Activated T-cell treated with anti-CD3 and anti-CD28 coated beads, Interleukin-2, amount 50 U/mL, for 24 hours (primary cell): ENCODE measurements around the gene DLG2.

Experiments
- DNase-seq: peaks from one replicate; pipeline ENCODE4 v3.0.0-alpha.2; 2020
- H3K27ac Mint-ChIP-seq: 2 replicates; pipeline ENCODE4 v1.8.0; 2020; ENCODE audit warnings: mild to moderate bottlenecking, mixed read lengths
- H3K27me3 Mint-ChIP-seq: 2 replicates; pipeline ENCODE4 v1.8.0; 2020; ENCODE audit warnings: mixed read lengths
- H3K36me3 Mint-ChIP-seq: 2 replicates; pipeline ENCODE4 v1.8.0; 2020; ENCODE audit warnings: low read depth, mixed read lengths
- H3K4me1 Mint-ChIP-seq: 2 replicates; pipeline ENCODE4 v1.8.0; 2020; ENCODE audit warnings: low read depth, mixed read lengths
- H3K4me3 Mint-ChIP-seq: 2 replicates; pipeline ENCODE4 v1.8.0; 2020; ENCODE audit warnings: mild to moderate bottlenecking, moderate library complexity, mixed read lengths
- H3K9me3 Mint-ChIP-seq: 2 replicates; pipeline ENCODE4 v1.8.0; 2020; ENCODE audit warnings: mixed read lengths

The DLG2 gene

DNA sequence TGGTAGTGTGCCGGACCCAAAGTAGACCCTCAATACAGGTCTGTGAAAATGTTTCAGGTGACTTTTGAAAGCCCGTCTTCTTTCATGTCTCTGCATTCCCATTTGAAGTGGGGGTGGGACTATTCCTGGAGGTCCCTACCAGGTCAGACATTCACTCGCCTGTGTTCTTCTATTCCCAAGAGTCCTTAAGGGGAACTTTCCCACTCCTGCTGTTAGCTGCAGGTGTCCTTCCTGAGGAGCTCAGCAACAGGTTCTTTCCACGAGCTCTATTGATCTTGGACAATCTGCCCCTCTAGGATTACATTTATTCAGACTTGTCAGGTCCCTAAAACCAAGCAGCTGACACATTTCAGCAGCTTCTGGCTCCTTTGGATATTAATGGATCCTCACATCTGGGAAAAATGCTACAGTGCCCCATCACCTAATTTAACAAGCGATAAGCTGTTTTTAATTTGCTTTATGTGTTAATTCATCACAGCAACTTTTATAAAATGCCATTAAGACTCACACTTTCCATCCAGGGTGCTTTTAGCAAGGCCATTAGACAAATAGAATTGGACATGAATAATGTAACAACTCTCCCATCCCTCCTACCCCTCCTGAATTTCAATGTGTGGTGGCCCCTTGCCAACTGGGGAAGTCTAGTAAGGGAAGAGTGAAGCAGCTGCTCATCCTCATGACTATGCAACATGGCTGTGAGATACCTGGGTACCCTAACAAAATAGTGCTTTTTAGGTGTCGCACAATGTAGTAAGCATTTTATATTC, 2081.5 kb downstream of the DLG2 start:
- Mint-ChIP-seq H3K36me3 (no peaks in the 10 kb centered on the region), H3K27ac (no peak overlapping the region), H3K4me3 (no peak overlapping the region), H3K27me3 (no peaks in the 10 kb centered on the region), H3K9me3 (no peaks in the 10 kb centered on the region), H3K4me1 (peaks cover 5% of the 10 kb centered on the region)
- no peak for DNase-seq

DNA sequence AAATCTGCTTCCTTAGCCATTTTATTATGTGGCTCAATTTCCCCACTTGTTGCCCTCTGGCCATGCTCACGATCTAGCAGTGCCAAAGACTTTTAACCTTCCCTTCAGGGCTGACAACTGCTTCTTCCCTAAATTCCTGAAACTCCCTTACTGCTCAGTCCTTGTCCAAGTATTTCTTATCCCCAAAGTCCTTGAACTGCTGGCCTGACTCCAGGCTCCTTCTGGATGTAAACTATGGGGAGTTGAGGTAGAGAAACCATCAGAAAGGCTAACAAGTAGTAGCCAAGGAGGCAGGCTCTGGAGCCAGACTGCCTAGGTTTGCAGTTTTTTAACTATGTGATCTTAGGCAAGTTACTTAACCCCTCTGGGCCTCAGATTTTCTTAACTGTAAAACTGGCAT, 2082.3 kb downstream of the DLG2 start:
- Mint-ChIP-seq H3K27me3 (no peaks in the 10 kb centered on the region), H3K36me3 (no peaks in the 10 kb centered on the region), H3K4me1 (peaks cover 5% of the 10 kb centered on the region), H3K4me3 (no peak overlapping the region), H3K9me3 (no peaks in the 10 kb centered on the region), H3K27ac (no peak overlapping the region)
- DNase-seq, result no peak

DNA sequence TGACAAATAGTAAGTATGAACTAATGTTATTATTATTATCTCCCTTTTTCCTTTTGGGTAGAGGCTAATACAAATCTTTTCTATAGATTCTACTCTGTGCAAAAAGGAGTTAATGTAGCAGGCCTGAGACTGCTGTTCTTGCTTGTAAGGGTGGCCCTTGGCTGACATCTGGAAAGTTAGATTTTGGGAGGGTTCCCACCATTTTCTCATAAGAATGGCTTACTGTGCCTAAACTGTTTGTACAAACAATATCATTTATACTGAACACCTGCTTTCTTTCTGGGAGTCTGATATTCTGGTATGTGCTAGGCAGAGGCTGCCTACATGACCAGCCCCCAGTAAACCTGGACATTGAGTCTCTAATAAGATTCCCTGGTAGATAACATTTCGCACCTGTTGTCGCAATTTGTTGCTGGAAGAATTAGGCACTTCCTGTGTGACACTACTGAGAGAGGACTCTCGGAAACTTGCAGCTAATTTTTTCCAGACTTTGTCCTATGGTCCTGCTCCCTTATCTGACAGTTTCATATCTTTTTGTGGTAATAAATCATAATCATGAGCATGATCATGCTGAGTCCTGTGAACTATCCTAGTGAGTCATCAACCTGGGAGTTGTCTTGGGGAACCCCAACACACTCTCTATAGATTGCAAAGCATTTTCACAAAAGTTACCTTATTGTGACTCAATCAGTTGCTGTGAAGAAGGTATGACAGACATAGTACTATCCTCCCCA, 2083.3 kb downstream of the DLG2 start:
- Mint-ChIP-seq H3K4me3 (no peak overlapping the region), H3K9me3 (no peaks in the 10 kb centered on the region), H3K4me1 (peaks cover 5% of the 10 kb centered on the region), H3K36me3 (no peaks in the 10 kb centered on the region), H3K27me3 (no peaks in the 10 kb centered on the region), H3K27ac (no peak overlapping the region)
- DNase-seq, result no peak

DNA sequence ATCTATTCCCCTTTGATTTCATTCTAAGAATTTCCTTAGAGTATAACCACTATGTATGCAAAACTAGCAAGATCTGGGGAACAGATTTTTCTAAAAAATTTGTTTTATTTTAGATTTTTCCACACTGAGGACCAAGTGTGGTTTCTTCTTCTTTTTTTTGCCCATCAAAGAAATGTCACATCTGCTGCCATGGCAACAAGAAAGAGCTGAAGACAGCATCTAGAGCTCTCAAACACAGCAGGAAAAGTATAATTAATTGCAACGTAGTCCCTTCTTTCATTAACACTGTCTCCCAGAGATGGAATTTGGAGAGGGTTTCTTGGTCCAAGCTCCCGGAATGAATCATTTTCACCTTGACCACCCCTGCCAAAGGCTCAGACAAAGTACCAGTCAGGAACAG, 2084.3 kb downstream of the DLG2 start:
- no peak overlapping the region for H3K4me3 Mint-ChIP-seq
- H3K4me1 Mint-ChIP-seq, result peaks cover 5% of the 10 kb centered on the region
- H3K27me3 Mint-ChIP-seq, result no peaks in the 10 kb centered on the region
- DNase-seq, result no peak
- no peaks in the 10 kb centered on the region for H3K9me3 Mint-ChIP-seq
- no peak overlapping the region for H3K27ac Mint-ChIP-seq
- no peaks in the 10 kb centered on the region for H3K36me3 Mint-ChIP-seq

DNA sequence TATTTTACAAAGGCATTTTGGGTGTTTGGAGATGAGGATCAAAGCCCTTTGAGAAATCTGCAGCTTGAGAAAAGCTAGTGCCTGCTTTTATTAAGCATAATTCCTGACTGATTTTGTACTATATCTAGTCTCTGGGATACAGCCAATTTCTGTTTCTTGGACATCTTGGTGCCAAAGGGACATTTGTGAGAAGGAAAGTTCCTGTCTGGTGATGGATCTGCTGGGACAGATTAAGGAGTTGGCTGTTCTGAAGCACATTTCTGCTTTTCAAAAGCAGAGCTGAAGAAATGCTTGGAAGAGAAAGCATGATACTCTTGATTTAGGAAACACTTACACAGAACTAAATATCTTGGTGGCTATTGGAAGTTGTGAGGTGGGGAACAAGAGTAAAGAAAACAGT, 2086.4 kb downstream of the DLG2 start:
- Mint-ChIP-seq H3K4me3 (no peak overlapping the region), H3K4me1 (peaks cover 5% of the 10 kb centered on the region), H3K27ac (no peak overlapping the region), H3K9me3 (no peaks in the 10 kb centered on the region), H3K36me3 (no peaks in the 10 kb centered on the region), H3K27me3 (no peaks in the 10 kb centered on the region)
- DNase-seq, result no peak

DNA sequence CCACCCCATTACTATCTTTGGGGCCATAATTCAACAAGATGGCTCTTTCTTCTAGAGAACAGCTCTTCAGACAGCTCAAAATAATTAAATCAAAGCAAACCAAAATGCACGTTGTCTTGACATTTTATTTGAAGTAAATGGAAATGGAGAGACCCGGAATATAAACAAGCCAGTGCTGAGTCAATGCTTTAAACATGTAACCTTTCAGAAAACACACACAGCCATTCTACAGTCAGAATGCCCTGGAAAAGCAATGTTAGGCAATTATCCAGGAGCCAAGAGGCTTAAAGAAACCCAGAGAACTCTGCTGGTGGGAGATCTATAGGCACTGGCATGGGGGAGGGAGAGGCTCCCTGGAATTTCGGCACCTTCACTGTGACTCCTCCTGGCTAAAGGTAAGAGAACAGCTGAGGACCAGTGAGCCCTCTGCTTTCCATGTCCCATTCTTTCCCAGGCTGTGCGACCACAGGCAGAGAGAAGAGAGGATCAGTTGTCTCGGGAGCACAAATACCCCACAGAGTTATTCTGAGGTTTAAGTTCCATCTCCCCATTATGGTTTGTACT, 2086.9 kb downstream of the DLG2 start:
- Mint-ChIP-seq H3K4me3 (no peak overlapping the region), H3K4me1 (peaks cover 5% of the 10 kb centered on the region), H3K9me3 (no peaks in the 10 kb centered on the region), H3K36me3 (no peaks in the 10 kb centered on the region), H3K27ac (no peak overlapping the region), H3K27me3 (no peaks in the 10 kb centered on the region)
- DNase-seq, result no peak

DNA sequence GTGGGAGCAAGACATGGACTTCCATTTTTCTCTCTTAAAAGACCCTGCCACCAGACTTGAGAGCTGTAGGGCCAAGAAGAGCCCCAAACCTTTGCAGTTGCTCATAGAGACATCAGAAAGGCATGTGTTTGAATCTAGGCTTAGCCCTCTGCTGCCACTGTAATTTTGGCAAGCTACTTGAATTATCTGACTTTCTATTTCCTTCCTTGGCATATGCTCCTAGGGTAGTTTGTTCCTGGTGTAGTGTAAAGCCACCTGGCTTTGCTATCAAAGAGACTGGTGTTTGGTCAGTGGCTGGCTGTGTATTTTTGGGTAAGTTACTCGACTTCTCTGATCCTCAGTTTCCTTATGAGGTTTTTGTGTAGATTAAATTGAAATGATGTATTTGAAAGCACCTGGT, 2088.9 kb downstream of the DLG2 start:
- DNase-seq, result no peak
- H3K4me3 Mint-ChIP-seq, result no peak overlapping the region
- no peaks in the 10 kb centered on the region for H3K4me1 Mint-ChIP-seq
- H3K27ac Mint-ChIP-seq, result no peak overlapping the region
- H3K9me3 Mint-ChIP-seq, result no peaks in the 10 kb centered on the region
- no peaks in the 10 kb centered on the region for H3K36me3 Mint-ChIP-seq
- H3K27me3 Mint-ChIP-seq, result no peaks in the 10 kb centered on the region

DNA sequence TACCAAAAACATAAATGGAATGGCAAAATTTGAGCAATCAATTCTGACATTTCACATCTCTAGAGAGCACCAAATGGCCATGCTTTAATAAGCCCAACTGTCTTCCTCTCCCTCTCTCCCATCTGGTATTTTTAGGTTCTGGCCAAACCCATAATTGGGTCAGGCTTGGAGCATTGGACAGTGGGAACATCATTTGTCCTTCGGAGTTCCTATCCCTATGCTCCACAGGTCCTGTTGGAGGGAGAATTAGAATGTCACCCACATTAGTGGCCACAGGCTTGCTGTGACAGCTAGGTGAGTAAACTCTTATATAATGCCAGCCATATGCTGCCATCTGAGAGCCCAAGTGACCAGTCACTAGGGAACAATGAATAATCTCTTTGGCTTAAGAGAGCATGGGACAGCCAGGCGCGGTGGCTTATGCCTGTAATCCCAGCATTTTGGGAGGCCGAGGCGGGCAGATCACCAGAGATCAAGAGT, 2090.0 kb downstream of the DLG2 start:
- H3K4me3 Mint-ChIP-seq, result no peak overlapping the region
- no peaks in the 10 kb centered on the region for H3K9me3 Mint-ChIP-seq
- no peaks in the 10 kb centered on the region for H3K36me3 Mint-ChIP-seq
- DNase-seq, result no peak
- no peaks in the 10 kb centered on the region for H3K4me1 Mint-ChIP-seq
- no peak overlapping the region for H3K27ac Mint-ChIP-seq
- H3K27me3 Mint-ChIP-seq, result no peaks in the 10 kb centered on the region

DNA sequence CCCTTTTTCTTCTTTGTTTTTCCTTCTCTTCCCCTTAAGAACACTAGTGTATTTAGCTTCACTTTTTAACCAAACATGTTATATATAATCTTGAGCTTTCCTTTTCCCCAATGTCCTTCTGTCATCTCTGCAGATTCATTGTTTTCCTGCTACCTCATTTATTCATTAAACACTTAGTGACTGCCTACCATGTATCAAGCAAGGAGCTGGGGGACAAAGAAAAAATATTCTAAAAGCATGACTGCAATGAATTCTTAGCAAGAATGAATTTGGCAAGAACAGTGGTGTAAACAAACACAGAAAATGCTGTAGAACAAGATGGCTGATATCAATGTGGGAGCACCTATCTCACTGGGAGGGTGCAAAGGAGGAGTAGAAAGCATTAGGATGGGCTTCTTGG, 2094.0 kb downstream of the DLG2 start:
- H3K4me1 Mint-ChIP-seq, result no peaks in the 10 kb centered on the region
- H3K9me3 Mint-ChIP-seq, result no peaks in the 10 kb centered on the region
- H3K27me3 Mint-ChIP-seq, result no peaks in the 10 kb centered on the region
- H3K4me3 Mint-ChIP-seq, result no peak overlapping the region
- no peak overlapping the region for H3K27ac Mint-ChIP-seq
- no peaks in the 10 kb centered on the region for H3K36me3 Mint-ChIP-seq
- DNase-seq, result no peak

DNA sequence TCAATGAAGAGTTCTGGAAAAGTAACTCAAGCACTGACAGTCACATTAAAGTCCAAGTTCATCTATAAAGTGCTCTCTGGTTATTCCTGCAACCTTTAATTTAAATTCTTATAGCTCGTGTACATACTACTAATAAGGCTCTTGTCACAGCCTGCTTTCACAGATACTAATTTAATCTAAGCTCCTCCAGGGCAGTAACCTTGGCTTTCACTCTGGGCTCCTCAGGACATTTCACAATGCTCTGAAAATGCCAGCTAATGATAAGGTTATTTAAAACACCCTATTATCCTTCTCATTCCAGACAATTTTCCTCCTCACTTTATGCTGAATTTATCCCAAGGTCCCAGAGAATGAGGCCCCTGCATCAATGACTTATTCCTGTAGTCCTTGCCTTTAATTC, 2098.3 kb downstream of the DLG2 start:
- H3K27me3 Mint-ChIP-seq, result peaks cover 4% of the 10 kb centered on the region
- no peak for DNase-seq
- no peaks in the 10 kb centered on the region for H3K9me3 Mint-ChIP-seq
- H3K4me1 Mint-ChIP-seq, result no peaks in the 10 kb centered on the region
- H3K27ac Mint-ChIP-seq, result no peak overlapping the region
- H3K36me3 Mint-ChIP-seq, result no peaks in the 10 kb centered on the region
- H3K4me3 Mint-ChIP-seq, result no peak overlapping the region

DNA sequence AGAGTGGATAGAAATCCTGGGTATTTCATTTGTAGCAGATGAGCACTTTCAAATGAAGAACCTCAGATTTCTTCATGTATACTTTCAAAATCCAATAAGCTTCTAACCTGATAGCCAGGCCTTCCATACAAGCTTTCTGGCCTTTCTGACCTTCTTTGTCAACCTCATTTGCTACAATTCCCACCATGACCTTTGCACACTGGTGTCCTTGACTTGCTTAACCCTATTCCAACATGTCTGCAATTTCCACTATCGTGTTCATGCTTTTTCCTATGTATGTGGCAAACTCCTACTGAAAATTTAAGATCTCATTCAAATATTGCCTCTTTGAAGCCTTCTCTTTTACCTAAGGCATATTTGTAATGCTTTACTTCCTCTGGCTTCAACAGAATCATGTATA, 2098.9 kb downstream of the DLG2 start:
- H3K27ac Mint-ChIP-seq, result no peak overlapping the region
- DNase-seq, result no peak
- H3K9me3 Mint-ChIP-seq, result no peaks in the 10 kb centered on the region
- no peaks in the 10 kb centered on the region for H3K36me3 Mint-ChIP-seq
- H3K4me1 Mint-ChIP-seq, result no peaks in the 10 kb centered on the region
- peaks cover 4% of the 10 kb centered on the region for H3K27me3 Mint-ChIP-seq
- H3K4me3 Mint-ChIP-seq, result no peak overlapping the region

DNA sequence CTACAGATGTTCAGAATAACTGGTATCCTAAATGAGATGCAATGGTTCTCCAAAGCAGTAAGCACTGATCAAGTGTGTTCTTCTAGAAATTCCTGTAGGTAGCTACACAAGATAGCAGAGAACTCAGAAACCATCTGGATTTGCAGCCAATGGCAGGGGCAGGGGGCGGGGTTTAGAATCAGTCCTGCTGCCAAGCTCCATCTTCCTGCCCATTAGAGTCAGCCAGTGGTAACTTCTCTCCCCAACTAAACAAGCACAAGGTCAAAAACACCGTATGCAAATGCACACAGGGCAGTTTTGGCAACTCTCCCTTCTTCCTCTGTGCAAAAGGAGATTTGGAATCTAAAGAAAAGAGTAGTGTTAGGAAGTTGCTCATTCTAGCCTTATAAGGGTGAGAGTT, 2103.5 kb downstream of the DLG2 start:
- Mint-ChIP-seq H3K27ac (no peak overlapping the region), H3K4me1 (no peaks in the 10 kb centered on the region), H3K36me3 (no peaks in the 10 kb centered on the region), H3K9me3 (no peaks in the 10 kb centered on the region), H3K4me3 (no peak overlapping the region), H3K27me3 (peaks cover 4% of the 10 kb centered on the region)
- no peak for DNase-seq

DNA sequence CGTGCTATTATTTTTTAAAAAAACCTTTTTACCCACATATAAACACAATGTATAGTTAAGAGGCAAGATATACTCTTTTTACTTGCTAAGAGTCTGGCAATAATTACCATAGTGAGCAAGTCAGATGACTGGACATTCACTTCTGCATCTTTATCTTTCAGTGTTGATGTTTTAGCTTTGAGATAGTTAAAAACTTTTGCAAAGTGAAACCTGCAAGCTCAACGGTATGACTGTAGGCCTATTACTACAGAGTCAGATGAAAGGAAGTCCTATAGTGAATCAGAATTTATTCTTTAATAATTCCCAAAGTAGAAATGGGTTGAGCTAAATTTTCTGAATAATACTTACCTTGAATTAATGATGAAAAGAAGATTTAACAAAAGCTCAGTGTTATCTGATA, 2104.2 kb downstream of the DLG2 start:
- no peak for DNase-seq
- Mint-ChIP-seq H3K9me3 (no peaks in the 10 kb centered on the region), H3K27me3 (peaks cover 4% of the 10 kb centered on the region), H3K27ac (no peak overlapping the region), H3K36me3 (no peaks in the 10 kb centered on the region), H3K4me3 (no peak overlapping the region), H3K4me1 (no peaks in the 10 kb centered on the region)

DNA sequence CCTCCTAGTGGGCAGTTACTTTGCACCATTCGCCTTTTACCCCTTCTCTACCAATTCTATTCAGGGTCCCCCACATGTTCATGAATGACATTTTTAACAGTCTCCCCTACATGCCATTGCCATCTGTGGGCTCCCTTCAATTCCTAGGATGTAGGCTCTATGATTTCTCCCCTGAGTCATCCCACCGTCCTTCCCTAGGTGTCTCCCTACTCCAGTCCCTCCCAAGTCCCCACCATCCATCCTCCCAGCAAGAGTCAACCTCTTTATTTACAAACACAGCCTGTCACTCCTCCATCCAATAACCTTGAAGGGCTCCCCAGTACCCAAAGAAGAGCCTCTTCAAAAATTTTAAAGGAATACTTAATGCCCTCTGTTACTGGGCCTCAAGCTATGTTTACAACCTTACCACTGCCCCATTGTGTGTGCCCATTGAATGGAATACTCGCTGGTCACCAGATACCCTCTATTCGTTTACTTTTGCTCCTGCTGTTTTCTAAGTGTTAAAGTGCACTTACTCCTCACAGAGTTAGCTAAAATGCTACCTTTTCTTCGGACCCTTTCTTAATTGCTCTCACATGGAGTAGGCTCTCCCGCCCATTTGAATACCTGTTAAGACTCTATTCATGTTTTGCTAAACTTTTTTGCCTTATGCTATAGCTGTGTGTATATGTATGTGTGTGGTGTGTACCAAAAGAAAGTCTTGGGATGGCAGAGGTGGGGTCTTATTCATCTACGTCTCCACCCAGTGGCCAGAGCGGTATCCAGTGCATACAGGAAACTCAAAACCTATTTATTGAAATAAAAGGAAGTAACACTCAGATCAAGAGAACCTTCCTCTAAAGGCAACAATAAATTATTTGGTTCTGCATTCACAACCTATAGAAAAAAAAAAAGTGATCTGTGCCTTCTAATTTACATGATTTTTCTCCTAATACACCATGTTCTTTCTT, 2105.2 kb downstream of the DLG2 start:
- no peaks in the 10 kb centered on the region for H3K4me1 Mint-ChIP-seq
- H3K27ac Mint-ChIP-seq, result no peak overlapping the region
- H3K9me3 Mint-ChIP-seq, result no peaks in the 10 kb centered on the region
- no peak for DNase-seq
- peaks cover 4% of the 10 kb centered on the region for H3K27me3 Mint-ChIP-seq
- H3K4me3 Mint-ChIP-seq, result no peak overlapping the region
- H3K36me3 Mint-ChIP-seq, result no peaks in the 10 kb centered on the region
